ENCODE measurements around the gene SCARB1.
"Not testable (repeated sequence)": the region's sequence is repeated elsewhere in the genome, so short reads cannot be mapped to it uniquely, and the experiment has no call there.

SCARB1 gene

DNA sequence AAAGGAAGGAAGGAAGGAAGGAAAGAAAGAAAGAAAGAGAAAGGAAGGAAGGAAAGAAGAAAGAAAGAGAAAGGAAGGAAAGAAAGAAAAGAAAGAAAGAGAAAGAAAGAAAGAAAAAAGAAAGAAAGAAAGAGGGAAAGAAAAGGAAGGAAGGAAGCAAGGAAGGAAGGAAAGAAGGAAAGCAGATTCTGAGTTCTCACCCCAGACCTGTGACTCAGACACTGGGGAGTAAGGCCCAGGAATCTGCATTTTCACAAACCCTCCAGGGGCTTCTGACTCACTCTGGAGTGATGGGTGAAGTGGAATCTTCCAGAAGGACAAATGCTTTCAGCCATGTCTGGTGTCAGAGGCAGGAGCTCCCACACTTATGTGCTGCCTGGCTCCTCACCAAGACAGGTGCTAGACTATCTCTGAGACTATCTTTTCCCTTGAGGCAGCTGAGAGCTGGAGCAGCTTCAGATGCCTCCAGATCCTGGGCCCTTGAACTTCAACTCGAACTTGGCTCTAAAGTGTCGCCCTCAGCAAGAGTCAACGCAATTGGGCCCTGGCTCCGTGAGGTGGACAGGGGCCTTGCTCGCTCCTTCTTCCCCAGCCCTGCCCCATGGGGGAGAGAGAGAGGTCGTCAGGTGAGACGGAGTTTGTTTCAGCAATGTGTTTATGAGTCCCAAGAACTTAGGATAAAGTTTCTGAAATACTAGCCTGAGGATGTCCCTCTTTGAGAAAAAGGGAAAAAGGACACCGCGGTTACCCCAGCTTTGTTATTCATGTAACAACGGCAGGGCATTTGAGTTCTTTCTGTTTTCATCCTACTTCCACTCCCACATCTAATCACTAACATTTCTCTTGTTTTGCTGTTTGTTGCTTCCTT is 19.8 kb upstream of the SCARB1 start:
- no peak for FAIRE-seq

DNA sequence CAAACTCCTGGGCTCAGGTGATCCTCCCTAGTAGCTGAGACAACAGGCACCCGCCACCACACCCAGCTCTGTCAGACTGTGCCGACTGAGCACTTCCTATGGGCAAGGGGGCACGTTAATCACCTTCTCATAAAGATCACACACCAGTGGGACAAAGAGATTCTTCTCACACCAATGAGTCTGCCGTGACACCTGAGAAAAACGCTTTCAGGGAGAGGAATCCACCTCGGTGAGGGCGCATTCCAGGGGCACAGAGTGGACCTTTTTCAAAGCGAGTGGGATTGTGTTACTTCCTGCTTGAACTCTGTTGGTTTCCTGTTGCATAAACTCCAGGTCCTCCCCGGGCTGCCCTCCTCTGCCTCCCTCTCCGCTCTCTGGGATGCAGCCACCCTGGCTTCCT is 17.5 kb upstream of the SCARB1 start:
- no peak for FAIRE-seq

DNA sequence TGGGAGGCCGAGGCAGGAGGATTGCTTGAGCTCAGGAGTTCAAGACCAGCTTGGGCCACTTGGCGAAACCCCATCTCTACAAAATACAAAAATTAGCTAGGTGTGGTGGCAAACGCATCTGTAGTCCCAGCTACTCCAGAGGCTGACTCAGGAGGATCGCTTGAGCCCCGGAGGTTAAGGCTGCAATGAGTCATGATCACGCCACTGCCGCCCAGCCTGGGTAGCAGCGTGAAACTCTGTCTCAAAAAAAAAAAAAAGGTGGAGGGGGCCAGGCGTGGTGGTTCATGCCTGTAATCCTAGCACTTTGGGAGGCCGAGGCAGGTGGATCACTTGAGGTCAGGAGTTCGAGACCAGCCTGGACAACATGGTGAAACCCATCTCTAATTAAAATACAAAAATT is 16.7 kb upstream of the SCARB1 start:
- not testable (repeated sequence) for FAIRE-seq

DNA sequence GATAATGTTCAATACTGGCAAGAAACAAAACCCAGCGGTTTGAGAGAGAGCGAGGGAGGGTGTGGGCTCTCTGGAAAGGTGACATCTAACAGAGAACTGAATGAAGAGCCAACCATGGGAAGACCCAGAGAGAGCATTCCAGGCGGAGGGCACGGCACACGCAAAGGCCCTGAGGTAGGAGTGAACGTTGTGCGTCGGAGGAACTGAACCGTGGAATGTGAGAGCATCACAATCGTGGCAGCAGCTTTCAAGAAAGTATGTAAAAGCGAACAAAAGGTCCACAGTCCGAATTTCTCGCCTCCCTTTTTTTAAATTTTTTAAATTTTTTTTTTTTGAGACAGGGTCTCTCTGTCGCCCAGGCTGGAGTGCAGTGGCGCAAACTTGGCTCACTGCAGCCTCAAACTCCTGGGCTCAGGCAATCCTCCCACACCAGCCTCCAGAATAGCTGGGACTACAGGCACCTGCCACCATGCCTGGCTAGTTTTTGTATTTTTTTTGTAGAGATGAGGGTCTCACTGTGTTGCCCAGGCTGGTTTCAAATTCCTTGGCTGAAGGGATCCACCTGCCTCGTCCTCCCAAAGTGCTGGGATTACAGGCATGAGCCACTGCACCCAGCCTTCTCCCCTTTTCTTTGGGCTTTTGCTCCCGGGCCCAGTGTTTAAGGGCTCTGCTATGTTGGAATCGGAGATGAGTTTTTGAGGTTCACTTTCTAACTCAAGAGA is 15.3 kb upstream of the SCARB1 start:
- no peak for FAIRE-seq

DNA sequence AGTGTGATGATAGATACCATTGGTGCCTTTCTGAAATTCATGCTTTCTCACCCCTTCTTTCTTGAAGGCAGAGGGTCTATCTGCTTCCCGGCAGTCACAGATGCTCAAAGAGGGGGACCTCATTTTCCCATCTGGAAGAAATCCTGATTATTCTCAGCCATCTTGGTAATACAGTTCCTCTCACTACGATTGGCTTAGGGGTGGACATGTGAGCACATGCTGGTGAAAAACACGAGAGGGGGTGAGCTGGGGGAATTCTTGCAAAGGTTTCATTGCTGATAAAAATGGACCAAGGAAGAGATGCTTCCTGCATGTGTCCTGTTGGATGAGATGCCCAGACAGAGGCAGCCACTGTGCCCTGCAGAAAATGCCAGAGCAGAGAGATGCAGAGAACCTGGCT is 13.8 kb upstream of the SCARB1 start:
- FAIRE-seq = no peak

DNA sequence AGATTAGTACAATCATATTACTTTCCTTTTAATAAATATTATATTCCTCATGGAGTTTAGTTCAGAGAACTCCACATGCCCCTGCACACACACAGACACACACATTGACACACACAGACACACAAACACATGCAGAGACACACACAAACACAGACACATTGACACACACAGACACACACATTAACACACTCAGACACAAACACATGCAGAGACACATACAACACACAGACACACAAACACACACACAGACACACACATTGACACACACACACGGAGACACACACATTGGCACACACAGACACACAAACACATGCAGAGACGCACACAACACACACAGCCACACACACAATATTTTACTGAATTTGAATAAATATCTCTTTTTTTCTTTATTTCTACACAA is 12.5 kb upstream of the SCARB1 start:
- FAIRE-seq = no peak

DNA sequence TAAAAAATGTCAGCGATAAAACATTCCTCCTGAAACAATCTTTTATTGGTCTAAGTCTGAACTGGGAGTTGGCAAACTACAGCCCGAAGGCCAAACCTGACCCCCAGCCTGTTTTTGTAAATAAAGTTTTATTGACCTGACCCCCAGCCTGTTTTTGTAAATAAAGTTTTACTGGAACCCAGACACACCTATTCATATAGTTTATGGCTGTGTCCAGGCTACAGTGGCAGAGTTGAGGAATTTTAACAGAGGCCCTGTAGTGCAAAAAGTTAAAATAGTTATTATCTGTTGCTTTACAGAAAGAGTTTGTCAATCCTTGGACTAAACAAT is 12.1 kb upstream of the SCARB1 start:
- FAIRE-seq = no peak

DNA sequence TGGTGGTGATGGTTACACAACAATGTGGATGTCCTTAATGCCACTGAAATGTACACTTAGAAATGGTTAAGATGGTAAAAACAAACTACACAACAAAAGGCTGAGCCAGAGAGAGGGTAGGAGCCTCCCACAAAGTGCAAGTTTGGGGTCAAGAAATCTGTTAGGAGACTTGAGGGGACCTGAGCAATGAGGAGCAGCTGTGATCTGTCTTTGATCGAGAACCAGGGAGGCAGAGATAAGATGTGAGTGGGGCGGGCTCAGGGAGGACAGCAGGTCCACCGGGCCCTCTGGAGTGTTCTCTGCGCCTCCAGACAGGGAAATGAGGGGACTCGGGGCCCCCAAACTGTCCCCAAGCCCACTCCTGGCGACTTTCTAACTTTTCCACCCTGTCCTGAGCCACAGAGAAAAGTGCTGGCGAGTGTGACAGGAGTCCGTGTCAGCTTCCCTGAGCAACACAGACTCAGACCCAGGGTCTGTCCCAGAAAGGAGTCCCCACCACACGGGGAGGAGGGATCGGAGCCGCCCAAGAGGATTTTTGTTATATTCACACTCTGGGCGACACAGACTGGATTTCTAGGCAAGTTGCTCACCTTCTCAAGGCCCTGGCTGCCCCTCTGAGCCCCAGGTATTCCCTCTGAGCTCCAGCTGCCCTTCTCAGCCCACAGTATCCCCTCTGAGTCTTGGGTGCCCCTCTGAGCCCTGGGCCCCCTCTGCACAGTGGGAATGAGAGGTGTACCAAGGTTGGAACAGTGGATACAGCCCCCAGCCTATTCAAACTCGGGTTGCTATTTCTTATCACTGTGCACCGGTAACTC is 11.5 kb upstream of the SCARB1 start:
- FAIRE-seq = no peak

DNA sequence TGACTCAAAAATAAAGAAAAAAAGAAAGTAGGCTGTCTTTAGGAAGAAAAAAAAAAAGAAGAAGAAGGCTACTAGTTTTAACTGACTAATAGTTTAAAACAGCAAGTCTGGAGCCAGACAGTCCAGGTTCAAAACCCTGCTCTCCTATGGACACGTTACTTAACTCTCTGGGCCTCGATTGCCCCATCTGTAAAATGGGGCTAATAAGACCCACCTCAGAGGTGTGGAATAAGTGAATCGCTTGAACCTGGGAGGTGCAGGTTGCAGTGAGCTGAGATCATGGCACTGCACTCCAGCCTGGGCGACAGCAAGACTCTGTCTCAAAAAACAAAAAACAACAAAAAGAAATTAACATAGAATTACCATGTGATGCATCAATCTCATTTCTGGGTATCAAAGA is 10.5 kb upstream of the SCARB1 start:
- FAIRE-seq = no peak

DNA sequence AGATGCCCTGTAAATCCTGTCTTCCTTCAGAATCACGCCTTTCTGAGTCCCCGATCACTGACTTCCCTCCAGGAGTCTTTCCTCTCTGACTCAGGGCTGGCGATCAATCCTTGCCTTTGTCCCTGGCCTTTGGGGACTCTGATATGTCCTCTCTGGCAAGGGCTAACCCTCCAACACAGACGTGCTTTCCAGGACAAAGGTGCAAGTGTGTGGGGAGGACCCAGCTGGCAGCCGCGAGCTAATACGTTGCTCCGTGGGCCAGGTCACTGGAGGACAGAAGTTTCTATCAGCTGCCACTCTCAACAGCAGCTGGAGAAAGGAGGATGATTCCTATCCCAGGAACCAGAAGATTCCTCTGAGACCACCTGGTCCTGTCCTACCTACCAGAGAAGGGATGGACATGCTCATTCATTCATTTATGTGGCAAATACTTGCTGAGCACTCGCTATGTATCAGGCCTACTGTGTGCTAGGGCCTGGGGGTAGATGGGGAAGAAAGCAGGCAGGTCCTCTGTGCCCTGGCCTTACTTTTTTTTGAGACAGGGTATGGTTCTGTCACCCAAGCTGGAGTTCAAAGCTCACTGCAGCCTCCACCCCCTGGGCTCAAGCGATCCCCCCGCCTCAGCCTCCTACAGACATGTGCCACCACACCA is 8.5 kb upstream of the SCARB1 start:
- no peak for FAIRE-seq

DNA sequence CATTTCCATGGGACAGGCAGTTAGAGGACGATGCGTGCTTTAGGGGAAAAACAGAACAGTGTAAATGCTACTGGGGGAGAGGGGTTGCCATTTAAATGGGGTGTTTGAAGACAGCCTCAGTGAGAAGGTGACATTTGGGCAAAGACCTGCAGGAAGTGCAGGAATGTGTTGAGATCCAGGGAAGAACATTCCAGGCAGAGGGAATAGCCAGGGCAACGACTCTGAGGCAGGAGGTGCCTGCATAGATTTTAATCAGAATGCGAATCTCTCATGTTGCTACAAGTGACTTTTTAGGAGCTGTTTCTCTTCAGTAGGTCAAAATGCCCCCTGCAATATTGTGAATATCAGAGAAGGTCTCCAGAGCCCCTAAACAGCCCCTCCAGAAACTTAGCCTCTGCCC is 7.6 kb upstream of the SCARB1 start:
- no peak for FAIRE-seq

DNA sequence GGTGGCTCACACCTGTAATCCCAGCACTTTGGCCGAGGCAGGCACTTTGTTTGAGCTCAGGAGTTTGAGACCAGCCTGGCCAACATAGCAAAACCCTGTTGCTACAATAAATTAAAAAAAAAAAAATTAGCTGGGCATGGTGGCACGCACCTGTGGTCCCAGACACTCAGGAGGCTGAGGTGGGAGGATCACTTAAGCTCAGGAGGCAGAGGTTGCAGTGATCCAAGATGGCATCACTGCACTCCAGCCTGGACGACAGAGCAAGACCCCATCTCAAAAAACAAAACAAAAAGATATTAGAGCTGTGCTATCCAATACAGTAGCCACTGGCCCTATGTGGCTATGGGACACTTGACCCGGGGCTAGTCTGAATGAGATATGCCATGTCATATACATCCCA is 6.9 kb upstream of the SCARB1 start:
- no peak for FAIRE-seq

DNA sequence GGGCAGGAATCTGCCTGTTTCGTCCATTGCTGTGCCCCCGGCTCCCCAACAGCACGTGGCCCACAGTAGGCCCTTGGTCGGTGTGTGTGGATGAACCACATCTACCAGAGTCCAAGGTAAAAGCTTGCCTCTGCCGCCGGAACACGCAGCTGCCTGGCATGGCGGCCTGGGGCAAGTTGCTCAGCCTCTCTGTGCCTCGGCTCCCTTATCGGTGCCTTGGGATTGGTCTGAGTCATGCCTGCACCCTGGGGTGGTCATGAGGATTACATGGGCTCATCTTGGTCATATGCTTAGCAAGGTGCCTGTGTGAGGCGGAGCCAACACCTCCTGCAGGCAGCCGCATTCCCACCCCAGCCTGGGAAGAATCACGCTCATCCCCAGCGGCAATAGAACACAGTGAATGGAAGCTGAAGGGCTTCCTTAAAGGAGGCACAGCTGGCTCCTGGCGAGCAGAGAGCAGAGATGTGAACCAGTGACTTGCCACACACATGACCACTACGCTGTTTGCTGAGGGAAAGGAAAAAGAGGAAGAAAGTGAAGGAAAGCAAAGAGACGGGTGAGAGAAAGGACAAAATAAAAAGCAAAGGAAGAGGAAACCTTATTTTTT is 5.5 kb upstream of the SCARB1 start:
- no peak for FAIRE-seq

DNA sequence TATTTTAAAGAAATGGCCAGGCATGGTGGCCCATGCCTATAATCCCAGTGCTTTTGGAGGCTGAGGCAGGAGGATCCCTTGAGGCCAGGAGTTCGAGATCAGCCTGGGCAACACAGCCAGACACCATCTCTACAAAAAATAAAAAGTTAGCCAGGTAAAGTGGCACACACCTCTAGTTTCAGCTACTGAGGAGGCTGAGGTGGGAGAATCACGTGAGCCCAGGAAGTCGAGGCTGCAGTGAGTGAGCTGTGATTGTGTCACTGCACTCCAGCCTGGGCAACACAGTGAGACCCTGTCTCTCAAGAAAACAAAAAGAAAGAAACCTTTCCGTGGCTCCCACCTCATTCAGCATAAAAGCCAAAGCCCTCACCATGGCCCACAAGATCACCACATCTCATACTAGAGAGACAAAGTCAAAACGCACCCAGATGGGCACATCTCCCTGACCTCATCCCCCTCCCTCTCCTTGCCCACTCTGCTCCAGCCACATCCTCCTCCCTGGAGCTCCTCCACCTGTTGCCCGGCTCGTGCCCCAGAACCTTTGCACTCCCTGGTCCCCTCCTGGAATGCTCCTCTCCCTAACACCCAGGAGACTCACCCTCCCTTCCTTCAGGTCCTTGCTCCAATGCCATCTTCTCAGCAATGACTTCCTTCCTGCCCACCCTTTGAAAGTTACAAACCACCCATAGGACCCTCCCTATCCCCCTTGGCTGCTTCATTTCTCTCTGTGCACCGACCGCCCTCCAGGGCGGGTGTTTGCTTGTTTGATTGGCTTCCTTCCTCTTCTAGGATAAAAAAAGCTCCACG is 4.8 kb upstream of the SCARB1 start:
- no peak for FAIRE-seq

DNA sequence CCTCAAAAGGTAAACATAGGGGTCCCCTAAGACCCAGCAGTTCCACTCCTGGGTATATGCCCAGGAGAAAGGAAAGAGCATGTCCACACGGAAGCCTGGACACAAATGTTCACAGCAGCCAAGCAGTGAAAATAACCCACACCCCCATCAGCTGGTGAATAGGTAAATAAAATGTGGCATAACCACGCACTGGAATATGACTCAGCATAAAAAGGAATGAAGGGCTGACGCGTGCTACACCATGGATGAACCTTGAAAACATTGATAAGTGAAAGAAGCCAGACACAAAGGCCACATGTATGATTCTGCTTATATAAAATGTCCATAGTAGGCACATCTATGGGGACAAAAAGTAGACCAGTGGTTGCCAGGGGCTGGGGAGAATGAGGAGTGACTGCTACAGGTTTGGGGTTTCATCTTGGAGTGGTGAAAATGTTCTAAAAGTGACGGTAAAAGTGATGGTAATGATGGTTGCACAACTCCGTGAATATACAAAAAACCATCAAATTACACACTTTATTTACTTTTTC is 3.8 kb upstream of the SCARB1 start:
- FAIRE-seq = no peak

DNA sequence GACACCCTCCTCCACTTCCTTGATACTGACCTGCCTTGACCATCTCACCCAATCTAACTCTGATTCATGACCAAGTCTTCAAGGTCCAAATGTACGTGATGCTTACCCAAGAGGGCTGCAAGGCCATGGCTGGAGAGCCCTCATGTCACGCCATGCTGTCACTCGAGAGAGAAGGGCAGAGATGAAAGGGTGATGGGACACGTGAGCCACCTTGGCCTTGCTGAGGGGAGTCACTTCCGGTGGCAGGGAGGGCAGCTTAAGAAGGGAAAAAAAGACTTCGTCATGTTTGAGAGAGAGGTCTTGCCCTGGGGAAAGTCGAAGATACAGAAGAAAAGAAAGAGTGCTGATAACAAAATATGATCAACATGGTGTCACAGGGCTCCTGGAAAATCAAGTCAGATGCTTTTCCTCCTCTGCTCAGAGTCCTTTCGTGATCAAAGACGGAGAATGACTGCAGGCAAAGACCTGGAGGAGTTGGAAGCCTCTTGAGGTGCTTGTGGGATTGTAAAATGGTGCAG is 3.3 kb upstream of the SCARB1 start:
- no peak for FAIRE-seq

DNA sequence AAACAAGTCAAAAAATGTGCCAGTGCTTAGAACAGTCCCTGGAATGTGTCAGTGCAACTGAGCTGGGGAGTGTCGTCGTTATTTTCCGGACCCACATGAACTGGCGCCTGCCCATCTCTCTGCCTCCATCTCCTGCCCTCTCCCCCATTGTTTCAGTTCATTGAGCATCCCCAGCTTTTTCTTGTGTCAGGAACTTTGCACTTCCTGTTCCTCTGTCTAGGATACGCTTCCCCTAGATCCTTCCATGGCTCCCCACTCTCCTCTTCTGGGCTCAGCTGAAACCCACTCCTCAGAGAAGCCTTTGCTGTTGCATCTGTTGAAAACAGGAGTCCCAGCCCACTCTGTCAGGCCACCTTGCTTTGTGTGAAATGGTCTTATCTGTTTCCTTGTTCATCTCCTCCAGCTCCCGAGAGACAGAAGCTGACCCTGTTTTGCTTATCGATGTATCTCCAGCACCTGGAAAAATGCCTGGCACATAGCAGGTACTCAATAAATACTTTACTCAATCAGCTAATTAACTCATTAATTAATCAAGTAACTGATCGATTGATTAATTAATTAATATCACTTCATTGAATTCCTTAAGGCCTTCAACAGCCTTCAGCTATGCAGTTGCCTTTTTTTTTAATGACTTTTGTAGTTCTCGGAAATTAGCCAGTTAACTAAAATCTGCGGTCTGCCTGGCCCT is 2.7 kb upstream of the SCARB1 start:
- FAIRE-seq = no peak

DNA sequence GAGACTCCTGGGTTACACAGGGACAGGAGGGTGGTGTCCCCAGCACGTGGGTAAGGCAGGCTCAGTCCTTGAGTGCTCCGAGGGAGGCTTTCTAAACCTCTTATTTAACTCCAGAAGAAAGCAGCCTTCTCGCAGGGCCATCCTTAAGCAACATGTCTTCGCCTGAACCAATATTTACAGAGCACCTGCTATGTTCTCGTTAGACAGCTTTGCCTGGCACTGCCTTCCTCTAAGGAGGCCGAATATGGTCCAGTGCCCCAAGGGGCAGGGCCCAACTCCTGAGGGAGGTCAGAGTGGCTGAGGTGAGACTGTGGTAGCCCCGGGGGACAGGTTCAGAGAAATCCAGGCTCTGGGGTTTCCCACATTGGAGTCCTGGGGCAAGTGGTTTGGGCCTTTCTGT is 2.1 kb upstream of the SCARB1 start:
- FAIRE-seq = no peak

DNA sequence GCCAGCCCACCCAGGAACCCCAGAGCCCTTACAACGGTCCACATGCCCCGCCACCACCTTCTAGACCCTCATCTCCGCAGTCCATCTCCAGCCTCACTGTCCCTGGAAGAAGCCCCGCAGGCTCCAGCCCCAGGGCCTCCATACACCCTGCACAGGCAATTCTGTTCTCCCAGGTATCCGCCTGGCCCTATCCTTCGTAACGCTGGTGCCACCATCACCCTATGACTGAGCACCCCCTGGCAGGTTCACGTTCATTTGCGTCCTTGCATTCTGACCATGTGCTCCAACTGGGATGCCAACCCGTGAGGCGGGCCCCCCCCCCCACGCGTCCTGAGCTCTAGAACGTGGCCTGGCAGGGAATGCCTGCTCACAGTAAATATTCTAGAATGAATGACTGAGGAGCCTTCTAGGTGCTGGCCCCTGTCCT is 675 bp upstream of the SCARB1 start:
- FAIRE-seq = no peak

DNA sequence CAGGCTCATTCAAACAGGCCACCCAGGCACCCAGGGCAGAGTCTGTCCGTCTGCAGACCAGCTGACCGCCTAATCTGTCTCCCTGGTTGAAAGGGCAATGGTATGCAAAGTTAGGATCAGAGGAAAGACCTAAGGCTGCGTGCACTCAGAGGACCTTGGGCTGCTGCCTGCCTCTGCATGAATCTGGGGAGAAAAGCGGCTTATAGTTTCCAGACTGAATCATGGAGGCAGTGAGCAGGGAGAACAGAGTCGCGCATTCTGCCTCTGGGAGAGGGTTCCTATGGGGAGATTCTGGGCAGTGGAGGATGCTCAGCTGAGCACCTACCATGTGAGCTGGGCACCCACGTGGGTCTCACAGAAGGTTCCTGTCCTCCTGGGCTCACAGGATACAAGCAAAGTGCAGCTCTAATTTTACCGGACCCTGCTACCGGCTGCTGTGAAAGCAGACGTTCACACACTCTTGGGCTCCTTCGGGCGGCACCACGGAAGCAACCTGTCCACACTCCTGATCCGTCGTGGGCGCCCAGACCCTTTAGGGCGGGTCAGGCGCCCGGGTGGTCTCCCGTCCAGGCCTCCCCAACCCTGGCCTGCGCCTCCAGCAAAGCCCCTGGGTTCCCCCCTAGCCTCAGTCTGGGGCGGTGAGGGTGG is 772 bp downstream of the SCARB1 start:
- no peak for FAIRE-seq

Measured in G401.6 (cell line).